CD4-positive, alpha-beta T cell treated with Interleukin-17A for 1 hour (primary cell): ENCODE measurements around the gene SELENON.

Experiments used
- DNase-seq: peaks from one replicate; pipeline ENCODE4 v3.0.0-alpha.2; 2020

The SELENON gene

GRCh38 chr1:25795211-25795610 lies 4.8 kb upstream of the SELENON start:
- no peak for DNase-seq

GRCh38 chr1:25795946-25796810 lies 3.8 kb upstream of the SELENON start:
- peak; percentile 61 for DNase-seq

GRCh38 chr1:25796811-25797458 lies 3.1 kb upstream of the SELENON start:
- peak; percentile 84 for DNase-seq

- peak; percentile 19 for DNase-seq
Measured at GRCh38 chr1:25797939-25798338, 2.1 kb upstream of the SELENON start.

GRCh38 chr1:25798666-25799351 lies 1.2 kb upstream of the SELENON start:
- DNase-seq: no peak

GRCh38 chr1:25799352-25799934 lies 550 bp upstream of the SELENON start:
- DNase-seq: no peak

GRCh38 chr1:25800703-25801377 lies 847 bp downstream of the SELENON start:
- no peak for DNase-seq

- DNase-seq: peak; percentile 20
Measured at GRCh38 chr1:25802915-25803314, 2.9 kb downstream of the SELENON start.

- DNase-seq: no peak
Measured at GRCh38 chr1:25803368-25803767, 3.4 kb downstream of the SELENON start.

GRCh38 chr1:25804244-25804963 lies 4.4 kb downstream of the SELENON start:
- DNase-seq: no peak

- DNase-seq: no peak
Measured at GRCh38 chr1:25804964-25805862, 5.2 kb downstream of the SELENON start.

GRCh38 chr1:25805863-25806225 lies 5.9 kb downstream of the SELENON start:
- no peak for DNase-seq

- no peak for DNase-seq
Measured at GRCh38 chr1:25806418-25806817, 6.4 kb downstream of the SELENON start.

- no peak for DNase-seq
Measured at GRCh38 chr1:25807480-25808390, 7.7 kb downstream of the SELENON start.

- DNase-seq: no peak
Measured at GRCh38 chr1:25808481-25809244, 8.7 kb downstream of the SELENON start.

- no peak for DNase-seq
Measured at GRCh38 chr1:25809283-25809926, 9.4 kb downstream of the SELENON start.

GRCh38 chr1:25809929-25810328 lies 9.9 kb downstream of the SELENON start:
- DNase-seq: no peak
